NCI-H1048 (cell line): ENCODE results near the gene KIF26A.
"Not testable (repeated sequence)": the region's sequence is repeated elsewhere in the genome, so short reads cannot be mapped to it uniquely, and the experiment has no call there.

Experiments
- DNase-seq: peaks from one replicate; lab custom pipeline; 2025; lab: John Stamatoyannopoulos, UW

Gene KIF26A

DNA sequence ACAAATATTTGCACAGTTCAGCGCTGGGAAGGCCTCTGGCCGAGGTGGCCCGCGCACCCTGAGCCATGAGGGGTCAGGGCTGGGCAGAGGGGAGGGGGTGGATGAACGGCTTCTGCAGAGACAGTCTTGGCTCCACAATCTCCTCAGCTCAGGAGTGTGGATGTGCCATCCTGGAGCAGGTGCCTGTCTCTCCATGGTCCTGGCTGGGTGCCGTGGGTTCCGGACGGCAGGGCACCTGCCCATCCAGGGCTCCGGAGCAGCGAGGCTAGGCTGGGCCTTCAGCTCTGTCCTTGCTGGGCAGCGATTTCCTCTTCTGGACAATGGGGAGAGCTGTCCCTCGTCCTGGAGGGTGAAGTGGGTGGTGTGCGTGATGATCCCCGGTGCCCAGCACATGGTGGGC, 55.6 kb downstream of the KIF26A start:
- DNase-seq = no peak

- no peak for DNase-seq
These were observed 56.3 kb downstream of the KIF26A start for GRCh38 chr14:104194716-104195115.

GRCh38 chr14:104195361-104195760, 57.0 kb downstream of the KIF26A start:
- DNase-seq = no peak

DNA sequence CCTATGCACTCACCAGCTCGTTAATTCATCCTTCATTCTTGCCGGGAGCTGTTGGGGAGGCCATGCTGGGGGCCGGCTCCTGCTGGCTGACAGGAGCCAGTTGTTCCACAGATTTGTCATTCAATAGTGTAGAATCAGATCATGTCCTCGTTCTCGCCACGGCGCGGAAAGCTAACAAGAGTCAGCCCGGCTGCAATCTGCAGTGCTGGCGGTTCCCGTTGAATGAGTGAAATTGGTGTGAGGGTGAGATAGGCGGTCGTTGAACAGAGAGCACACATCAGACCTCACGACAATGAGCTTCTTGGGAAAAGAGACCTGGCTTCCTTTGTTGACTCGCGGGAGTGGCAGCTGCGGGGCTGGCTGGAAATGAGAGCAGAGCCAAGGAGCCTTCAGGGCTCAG, 57.5 kb downstream of the KIF26A start:
- DNase-seq = no peak

GRCh38 chr14:104196461-104197140, 58.2 kb downstream of the KIF26A start:
- DNase-seq = no peak

- DNase-seq = no peak
These were observed 59.3 kb downstream of the KIF26A start for GRCh38 chr14:104197449-104198247.

GRCh38 chr14:104199266-104199895, 61.0 kb downstream of the KIF26A start:
- DNase-seq = no peak

DNA sequence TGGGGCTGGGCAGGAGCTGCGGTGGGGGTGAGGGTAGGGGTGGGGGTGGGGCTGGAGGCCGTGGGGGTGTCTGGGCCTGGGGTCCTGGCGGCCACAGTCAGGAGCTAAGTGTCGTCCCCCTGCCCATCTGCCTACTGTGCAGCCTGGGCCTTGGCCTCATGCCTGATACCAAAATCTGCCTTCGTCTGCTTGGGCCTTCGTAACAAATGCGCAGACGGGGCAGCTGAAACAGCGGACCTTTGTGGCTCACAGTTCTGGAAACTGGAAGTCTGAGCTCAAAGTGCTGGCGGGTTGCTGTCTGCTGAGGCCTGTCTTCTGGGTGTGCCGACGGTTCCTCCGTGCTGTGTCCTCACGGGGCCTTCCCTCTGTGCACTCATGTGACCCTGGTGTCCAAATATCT, 61.7 kb downstream of the KIF26A start:
- DNase-seq = no peak

DNA sequence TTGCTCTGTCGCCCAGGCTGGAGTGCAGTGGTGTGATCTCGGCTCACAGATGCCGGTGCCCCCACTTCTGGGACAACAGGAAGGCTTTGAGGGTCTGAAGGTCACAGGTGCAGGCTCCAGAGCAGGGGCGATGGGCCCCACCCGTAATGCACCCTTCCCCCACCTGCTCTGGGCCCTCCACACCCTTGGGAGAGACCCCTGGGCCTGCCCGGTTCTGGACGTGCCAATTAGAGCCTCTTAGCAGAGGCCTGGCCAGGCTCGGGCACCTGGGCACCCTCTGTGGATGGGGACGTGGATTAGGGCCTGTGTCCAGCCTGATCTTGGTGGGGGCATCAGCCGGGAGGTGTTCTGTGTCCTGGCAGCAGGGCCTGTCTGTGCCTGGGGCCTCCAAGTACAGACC, 62.2 kb downstream of the KIF26A start:
- DNase-seq = no peak

DNA sequence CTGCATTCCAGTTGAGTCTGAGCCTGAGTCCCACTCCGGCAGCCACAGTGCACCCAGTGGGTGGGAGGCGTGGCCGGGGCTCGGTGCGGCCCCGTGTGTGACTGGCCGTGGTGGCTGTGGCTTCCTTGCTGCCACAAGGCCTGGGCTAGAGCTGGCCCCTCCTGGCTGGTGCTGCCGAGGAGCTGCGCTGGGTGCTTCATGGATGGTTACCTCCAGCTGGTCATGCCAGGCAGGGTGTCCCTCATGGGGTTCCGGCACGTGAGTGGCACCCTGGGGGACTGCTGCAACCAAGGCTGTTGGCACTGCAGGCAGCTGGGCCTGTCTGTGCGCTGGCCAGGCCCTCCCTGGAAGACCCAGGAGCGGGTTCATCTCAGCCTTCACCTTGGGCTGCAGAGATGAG, 62.7 kb downstream of the KIF26A start:
- no peak for DNase-seq

DNA sequence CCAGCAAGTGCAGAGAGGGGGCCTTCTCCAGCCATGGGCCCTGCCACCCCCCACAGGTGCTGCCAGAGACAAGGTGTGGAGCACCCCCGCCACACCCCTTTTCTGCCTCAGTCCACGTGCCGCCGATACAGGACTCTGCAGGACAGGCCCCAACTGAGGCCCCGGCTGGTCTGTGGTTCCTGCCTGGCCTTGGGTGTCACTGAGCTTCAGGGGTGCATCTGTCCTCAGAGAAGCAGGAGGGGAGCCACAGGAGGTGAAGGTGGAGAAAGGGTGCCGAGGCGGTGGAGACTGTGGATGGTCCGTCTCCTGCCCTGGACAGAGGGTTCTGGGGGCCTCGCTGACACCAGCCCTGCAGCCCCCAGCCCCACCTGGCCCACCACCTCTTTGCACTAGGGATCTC, 63.1 kb downstream of the KIF26A start:
- no peak for DNase-seq

DNA sequence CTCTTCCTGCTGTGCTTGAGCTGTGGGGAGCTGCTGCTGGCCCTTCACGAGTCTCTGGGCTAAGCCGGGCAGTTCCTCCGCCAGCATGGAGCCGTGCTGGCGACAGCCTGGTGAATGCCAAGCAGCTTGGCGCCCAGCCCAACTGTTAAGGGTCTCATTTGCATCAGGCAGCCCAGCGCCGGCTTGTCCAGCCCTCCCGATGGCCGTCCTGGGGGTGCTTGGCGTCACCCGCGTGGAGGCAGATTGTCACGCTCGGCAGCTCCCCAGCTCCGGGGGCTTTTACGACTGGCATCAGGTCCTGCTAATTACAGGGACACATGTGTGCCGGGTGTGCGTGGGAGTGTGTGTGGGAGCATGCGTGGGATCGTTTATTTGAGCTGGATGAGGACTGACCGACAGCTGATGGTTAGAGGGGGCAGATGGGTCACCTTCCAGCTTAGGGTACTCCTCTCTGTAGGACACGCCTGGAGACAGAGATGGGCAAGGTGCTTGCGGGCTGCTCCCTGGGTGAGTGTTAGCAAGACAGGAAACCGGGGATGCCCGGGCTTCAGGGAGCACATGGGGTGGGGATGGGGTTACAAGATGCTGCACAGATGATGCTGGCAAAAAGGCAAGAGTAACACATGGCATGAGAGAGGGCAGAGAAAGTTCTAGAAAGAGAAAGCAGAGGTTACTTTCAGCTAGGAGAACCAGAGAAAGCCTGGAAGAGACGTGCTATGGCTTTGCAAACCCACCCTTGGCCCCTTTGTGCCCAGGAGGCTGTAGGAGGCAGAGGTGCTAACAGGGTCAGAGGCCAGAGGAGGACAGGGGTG, 64.1 kb downstream of the KIF26A start:
- peak; percentile 37 for DNase-seq

DNA sequence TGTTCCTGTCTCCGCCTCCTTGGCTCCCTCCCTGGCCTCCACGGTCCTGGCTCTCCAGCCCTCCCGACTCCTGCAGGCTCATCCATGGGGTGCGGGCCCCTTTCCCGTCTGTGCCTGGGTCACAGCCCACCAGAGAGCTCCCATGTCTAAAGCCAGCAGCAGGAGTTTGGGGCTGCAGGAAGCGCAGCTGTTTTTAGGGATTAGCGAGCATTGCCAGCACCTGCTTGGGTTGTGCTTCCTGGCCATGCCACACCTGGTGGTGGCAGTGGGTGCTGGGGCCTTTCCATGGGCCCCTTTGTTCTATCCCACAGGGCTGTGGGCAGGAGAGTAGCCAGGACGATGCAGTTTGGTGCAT, 64.7 kb downstream of the KIF26A start:
- DNase-seq = no peak

- DNase-seq = no peak
These were observed 66.3 kb downstream of the KIF26A start for GRCh38 chr14:104204660-104205149.

GRCh38 chr14:104205781-104206180, 67.4 kb downstream of the KIF26A start:
- no peak for DNase-seq

GRCh38 chr14:104206281-104206904, 68.0 kb downstream of the KIF26A start:
- DNase-seq = no peak

GRCh38 chr14:104207142-104208014, 69.0 kb downstream of the KIF26A start:
- no peak for DNase-seq

DNA sequence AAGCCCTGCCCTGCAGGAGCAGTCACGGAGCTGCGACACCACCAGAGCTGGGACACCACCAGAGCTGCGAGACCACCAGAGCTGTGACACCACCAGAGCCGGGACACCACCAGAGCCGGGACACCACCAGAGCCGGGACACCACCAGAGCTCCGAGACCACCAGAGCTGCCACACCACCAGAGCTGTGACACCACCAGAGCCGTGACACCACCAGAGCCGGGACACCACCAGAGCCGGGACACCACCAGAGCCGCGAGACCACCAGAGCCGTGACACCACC, 69.6 kb downstream of the KIF26A start:
- DNase-seq = not testable (repeated sequence)

GRCh38 chr14:104208331-104208730, 69.9 kb downstream of the KIF26A start:
- not testable (repeated sequence) for DNase-seq

GRCh38 chr14:104209071-104209470, 70.7 kb downstream of the KIF26A start:
- DNase-seq = not testable (repeated sequence)
